Nephron progenitor cell (in vitro differentiated cells): ENCODE measurements around the gene NRG3.
A peak's percentile ranks its signal among the peaks of the same experiment; 100 is the strongest.

ENCODE experiments used
- DNase-seq: peaks from one replicate; pipeline ENCODE4 v3.0.0; 2021
- H3K27ac Mint-ChIP-seq: 2 replicates; pipeline ENCODE4 v1.8.0; 2021; ENCODE audit warnings: mild to moderate bottlenecking, moderate library complexity, mixed read lengths
- H3K27me3 Mint-ChIP-seq: 2 replicates; pipeline ENCODE4 v1.8.0; 2021; ENCODE audit warnings: mild to moderate bottlenecking, low read depth, mixed read lengths; ENCODE audit not compliant: poor library complexity
- H3K36me3 Mint-ChIP-seq: 2 replicates; pipeline ENCODE4 v1.8.0; 2021; ENCODE audit warnings: low read depth, mixed read lengths
- H3K4me1 Mint-ChIP-seq: 2 replicates; pipeline ENCODE4 v1.8.0; 2021; ENCODE audit warnings: mixed read lengths
- H3K4me3 Mint-ChIP-seq: 2 replicates; pipeline ENCODE4 v1.8.0; 2021; ENCODE audit warnings: mild to moderate bottlenecking, moderate library complexity, mixed read lengths
- H3K9me3 Mint-ChIP-seq: 2 replicates; pipeline ENCODE4 v1.8.0; 2021; ENCODE audit warnings: mild to moderate bottlenecking, moderate library complexity, mixed read lengths
- TF ChIP-seq, protein P1 (sequence below): fragments of 200-600 bp; sonication (generic); IDR thresholded peaks from 2 replicates; pipeline ENCODE4 v1.5.0; 2021; ENCODE audit warnings: antibody characterized with exemption

NRG3 gene

DNA sequence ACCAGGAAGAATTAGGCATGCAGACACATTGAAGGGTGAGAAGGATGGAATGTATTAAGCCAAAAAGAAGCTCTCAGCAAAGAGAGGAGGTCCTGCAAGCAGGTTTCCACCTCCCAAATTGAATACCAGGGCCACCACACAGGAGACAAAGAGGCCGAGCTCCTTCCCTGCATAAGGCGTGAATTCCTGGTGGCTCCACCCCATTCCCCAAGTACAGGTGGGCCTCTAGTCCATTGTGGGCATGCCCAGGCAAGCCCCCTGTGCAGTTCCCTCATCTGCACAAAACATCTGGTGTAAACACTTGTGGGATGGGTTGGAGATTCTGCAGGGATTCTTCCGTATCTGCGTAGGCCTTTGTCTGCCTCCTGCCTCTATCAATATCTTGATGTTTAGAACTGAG, 817.5 kb downstream of the NRG3 start:
- Mint-ChIP-seq H3K4me1 (no peaks in the 10 kb centered on the region), H3K36me3 (peaks cover 5% of the 10 kb centered on the region), H3K4me3 (no peak overlapping the region), H3K27ac (no peak overlapping the region), H3K9me3 (peaks cover 21% of the 10 kb centered on the region), H3K27me3 (no peaks in the 10 kb centered on the region)
- TF ChIP-seq, protein P1, sequence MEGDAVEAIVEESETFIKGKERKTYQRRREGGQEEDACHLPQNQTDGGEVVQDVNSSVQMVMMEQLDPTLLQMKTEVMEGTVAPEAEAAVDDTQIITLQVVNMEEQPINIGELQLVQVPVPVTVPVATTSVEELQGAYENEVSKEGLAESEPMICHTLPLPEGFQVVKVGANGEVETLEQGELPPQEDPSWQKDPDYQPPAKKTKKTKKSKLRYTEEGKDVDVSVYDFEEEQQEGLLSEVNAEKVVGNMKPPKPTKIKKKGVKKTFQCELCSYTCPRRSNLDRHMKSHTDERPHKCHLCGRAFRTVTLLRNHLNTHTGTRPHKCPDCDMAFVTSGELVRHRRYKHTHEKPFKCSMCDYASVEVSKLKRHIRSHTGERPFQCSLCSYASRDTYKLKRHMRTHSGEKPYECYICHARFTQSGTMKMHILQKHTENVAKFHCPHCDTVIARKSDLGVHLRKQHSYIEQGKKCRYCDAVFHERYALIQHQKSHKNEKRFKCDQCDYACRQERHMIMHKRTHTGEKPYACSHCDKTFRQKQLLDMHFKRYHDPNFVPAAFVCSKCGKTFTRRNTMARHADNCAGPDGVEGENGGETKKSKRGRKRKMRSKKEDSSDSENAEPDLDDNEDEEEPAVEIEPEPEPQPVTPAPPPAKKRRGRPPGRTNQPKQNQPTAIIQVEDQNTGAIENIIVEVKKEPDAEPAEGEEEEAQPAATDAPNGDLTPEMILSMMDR: no peak
- DNase-seq: no peak

DNA sequence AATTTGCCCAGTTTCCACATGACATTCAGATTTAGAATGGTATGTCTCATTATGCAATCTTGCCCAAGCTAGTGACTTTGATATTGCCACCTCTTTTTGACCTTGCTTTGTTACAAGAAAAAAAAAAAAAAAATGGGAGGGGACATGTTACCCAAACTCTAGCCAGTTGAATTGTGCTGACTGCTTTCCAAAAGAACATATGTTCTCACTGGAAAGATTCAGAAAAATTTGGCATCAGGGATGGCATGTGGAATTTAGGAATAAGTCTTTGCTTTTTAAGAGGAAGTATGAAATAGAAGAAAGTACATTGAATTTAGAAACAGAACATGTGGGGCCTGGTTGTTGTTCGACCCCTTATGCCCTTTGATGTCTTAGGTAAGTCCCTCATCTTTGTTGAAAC, 846.8 kb downstream of the NRG3 start:
- H3K9me3 Mint-ChIP-seq: peaks cover 21% of the 10 kb centered on the region
- no peak for DNase-seq
- H3K4me1 Mint-ChIP-seq: peaks cover 8% of the 10 kb centered on the region
- TF ChIP-seq, protein P1: no peak
- no peak overlapping the region for H3K4me3 Mint-ChIP-seq
- H3K36me3 Mint-ChIP-seq: peaks cover 6% of the 10 kb centered on the region
- peaks cover 7% of the 10 kb centered on the region for H3K27me3 Mint-ChIP-seq
- H3K27ac Mint-ChIP-seq: no peak overlapping the region

DNA sequence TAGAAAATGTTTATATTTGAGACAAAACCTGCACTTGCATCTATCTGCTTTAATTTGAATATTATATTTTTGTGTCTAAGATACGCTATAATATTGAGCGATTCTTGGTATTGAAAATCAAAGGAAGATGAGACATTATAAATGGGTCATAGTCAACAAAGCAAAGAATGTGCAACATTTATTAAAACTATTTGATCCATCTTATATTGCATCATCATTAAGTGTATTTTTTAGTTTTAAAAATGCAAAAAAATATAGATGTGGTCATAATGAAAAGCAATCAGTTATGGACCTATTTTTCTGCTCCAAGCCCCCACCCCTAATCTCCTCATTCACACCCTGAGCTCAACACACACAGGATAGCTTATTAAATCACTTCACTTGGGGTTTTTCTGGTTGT, 847.3 kb downstream of the NRG3 start:
- Mint-ChIP-seq H3K9me3 (peaks cover 23% of the 10 kb centered on the region), H3K4me1 (peaks cover 8% of the 10 kb centered on the region), H3K36me3 (peaks cover 7% of the 10 kb centered on the region), H3K4me3 (no peak overlapping the region), H3K27me3 (peaks cover 7% of the 10 kb centered on the region), H3K27ac (no peak overlapping the region)
- TF ChIP-seq, protein P1: no peak
- no peak for DNase-seq

DNA sequence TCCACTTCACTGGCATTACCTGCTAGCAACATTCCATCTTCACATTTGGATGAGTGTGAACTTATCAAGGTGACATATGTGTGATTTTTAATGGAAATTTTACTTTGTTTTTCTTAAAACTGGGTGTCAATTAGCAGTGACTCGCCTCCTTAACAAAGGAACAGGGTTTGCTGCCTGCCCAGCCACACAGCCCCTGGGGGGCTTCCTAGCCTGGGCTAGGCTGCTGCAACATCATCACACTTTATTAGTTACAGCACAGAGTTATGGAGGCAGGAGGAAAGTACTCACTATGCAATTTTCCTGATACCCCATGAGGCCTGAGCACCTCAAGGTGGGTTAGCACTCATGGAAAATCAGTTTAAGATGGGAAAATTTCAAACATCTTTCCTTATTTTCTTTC, 861.3 kb downstream of the NRG3 start:
- TF ChIP-seq, protein P1: no peak
- Mint-ChIP-seq H3K27ac (no peak overlapping the region), H3K4me1 (peaks cover 40% of the 10 kb centered on the region), H3K27me3 (no peaks in the 10 kb centered on the region), H3K36me3 (no peaks in the 10 kb centered on the region), H3K4me3 (no peak overlapping the region), H3K9me3 (peaks cover 3% of the 10 kb centered on the region)
- DNase-seq: no peak

DNA sequence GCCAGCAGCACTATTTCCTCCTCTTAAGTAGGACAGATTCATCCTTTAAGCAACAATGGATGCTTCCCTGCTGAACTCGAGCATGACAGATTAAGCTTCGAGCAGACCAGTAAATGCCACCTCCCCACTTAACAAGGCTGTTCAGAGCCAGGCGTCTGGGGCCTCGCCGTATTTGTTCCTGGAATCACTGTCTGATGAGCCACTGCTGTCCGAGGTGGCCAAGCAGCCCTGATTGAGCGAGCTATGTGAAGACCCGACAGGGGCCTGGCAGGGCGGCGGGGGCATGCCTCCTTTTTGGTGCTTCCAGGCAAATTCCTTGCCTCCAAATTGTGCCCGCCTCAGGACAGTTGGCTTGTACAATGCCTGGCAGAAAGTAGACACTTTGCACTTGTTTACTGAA, 862.6 kb downstream of the NRG3 start:
- no peaks in the 10 kb centered on the region for H3K9me3 Mint-ChIP-seq
- peak; percentile 31 for DNase-seq
- TF ChIP-seq, protein P1: no peak
- H3K27ac Mint-ChIP-seq: peak overlapping the region; percentile 74
- peaks cover 52% of the 10 kb centered on the region for H3K4me1 Mint-ChIP-seq
- H3K27me3 Mint-ChIP-seq: peaks cover under 1% of the 10 kb centered on the region
- H3K4me3 Mint-ChIP-seq: no peak overlapping the region
- H3K36me3 Mint-ChIP-seq: no peaks in the 10 kb centered on the region

DNA sequence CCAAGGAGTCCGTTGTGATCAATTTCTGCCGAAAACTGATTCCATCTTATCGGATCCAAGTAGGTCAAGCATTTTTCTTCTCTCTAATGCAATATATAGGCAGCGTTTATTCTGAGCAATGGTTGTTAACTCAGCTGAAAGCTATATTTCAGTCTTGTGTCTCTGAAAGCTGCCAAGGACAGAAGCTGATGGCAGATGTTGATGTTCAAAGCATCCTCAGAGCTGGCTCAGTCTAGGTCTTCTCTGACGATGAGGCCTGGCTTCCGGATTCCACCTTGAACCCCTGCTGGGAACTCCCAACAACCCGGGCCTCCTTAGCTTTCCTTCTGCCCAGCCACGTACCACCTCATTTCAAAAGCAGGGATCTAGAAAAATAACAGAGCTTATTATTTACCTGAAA, 863.6 kb downstream of the NRG3 start:
- no peaks in the 10 kb centered on the region for H3K9me3 Mint-ChIP-seq
- H3K36me3 Mint-ChIP-seq: no peaks in the 10 kb centered on the region
- TF ChIP-seq, protein P1: no peak
- peaks cover 3% of the 10 kb centered on the region for H3K27me3 Mint-ChIP-seq
- H3K4me3 Mint-ChIP-seq: no peak overlapping the region
- DNase-seq: no peak
- peaks cover 56% of the 10 kb centered on the region for H3K4me1 Mint-ChIP-seq
- H3K27ac Mint-ChIP-seq: no peak overlapping the region
